ENCODE data around the gene XKR7.

XKR7 gene

DNA sequence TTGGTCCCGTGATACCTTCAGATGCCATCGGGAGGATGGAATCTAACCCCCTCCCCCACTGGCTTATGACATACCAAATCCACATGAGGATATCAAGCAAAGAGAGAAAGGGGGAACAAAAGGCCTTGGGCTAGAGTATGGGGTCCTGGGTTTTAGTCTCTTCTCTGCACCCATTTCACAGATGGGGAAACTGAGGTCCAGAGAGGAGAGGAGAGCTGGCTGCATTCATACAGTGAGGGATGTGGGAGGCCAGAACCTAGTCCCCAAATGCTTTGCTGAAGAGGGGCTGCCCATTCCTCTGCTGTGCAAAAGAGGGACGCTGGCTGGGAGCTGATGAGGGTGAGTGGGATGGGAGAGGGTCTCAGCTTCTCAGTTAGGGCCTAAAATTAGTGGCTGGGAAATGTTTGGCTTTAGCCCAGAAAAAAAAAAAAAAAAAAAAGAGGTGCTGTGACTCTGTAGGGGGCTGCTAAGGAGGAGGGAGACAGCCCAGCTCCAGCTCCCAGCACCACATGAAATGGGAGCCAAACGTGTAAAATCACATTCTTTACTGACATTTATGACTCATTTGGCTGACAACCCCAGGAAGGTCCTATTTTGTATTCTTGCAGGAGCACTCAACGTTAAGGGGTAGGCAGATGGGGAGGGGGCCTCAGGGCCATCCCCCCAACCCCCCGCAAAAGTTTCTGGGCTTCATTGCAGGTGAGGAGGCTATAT lies 11.9 kb downstream of the XKR7 start:
- no peak for DNase-seq (ENCODE audit: low read depth)

DNA sequence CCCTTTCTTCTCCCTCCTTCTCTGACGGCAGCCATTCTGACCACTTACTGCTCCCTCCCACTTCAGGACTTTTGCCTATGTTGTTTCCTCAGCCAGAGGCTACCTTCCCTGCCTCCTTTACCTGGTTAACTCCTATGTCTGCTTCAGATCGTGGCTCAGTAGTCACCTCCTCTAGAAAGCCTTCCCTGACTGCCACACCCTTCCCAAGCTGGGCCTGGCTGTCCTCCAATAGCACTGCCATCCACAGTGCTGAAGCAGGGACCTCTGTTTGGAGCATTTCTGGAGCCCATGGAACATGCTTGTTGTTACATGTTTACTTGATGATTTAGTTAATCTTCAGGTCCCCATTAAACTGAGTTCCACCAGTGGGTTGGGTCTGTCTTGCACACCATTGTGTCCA lies 13.8 kb downstream of the XKR7 start:
- DNase-seq (ENCODE audit: low read depth), result no peak

DNA sequence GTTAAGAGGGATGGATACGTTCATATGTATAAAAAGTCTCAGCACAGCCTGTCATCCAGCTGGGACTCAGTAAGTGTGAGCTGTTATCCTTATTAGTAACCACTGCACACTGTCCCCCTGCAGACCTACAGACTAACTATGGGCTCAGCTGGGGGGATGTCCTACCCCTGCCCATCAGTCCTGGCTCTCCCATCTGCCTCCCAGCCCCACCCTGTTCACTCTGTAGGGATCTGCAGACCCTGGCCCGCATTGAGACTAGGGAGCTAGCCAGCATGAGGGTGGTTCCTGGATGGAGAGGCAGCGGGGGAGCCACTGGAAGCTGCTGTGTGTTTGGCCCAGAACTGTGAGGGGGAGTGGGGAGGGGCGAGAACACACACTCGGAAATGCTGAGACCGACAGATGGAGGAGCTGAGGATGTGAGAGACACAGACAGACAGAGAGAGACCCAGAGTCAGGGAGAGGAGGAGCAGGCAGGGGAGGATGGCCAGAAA lies 17.1 kb downstream of the XKR7 start:
- DNase-seq (ENCODE audit: low read depth), result no peak

DNA sequence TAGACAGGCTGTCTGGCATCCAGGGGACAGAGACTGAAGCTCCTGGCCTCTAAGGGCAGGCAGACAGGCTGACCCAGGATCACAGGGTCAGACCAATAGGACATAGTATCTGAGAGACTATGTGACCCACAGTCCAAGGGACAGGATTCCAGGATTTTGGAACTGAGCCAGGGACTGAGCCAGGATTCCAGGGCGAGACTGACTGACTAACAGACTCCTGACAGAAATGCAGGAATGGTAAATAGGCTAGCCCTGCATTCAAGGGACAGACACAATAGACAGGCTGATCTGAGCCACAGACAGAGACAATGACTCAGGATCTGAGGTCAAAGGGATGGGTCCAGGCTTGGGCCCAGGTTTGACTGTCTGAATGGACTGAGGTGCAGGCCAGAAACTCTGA lies 19.8 kb downstream of the XKR7 start:
- no peak for DNase-seq (ENCODE audit: low read depth)

DNA sequence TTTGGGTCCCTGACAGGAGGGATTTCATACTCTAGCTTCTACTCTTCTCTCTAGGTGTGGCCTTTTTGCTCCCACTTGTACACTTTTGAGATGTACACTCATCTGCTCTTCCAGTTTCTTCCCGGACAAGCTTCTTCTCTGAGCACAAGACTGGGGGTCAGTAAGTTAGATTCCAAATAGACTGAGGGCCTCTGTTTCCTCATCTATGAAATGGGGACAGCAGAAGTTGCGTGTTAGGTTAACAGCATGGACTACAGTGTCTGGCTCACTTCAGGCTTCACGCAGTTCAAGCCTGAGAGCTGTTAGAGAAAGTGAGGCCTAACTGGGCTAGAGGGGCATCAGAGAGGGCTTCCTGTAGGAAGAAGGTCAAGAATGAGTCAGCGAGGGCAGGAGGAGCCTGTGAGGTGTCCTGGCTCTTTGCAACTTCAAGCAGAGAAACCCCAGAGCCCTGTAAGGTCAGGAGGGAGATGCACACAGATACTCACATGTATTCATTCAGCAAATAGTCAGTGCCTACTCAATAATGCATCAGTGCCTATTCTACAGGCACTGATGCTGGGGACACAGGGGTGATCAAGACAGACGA lies 20.6 kb downstream of the XKR7 start:
- DNase-seq (ENCODE audit: low read depth), result no peak

DNA sequence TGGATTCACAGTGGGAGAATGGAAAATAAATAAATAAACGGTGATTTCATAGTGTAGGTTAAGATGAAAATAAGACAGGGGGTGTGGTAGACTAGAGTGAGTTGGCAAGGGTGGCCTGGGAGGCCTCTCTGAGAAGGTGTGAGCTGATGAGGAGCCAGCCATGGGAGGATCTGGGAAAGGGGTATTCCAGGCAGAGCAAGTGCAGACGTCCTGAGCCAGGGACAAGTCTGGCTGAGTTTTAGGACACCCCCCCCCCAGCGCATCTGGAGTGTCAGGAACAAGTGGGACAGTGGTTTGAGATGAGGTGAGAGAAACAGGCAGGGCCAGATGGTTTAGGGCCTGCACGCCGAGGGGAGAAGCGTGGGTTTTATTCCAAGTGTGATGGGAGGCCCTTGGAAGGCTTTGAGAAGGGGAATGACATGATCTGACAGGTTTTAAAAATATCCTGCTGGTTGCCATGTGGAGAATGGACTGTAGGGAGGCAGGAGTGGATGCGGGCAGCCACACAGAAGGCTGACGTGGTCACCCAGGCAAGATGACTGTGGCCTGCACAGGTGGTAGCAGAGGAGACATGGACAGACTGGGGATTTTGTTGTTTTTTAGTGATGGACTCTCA lies 21.2 kb downstream of the XKR7 start:
- no peak for DNase-seq (ENCODE audit: low read depth)

DNA sequence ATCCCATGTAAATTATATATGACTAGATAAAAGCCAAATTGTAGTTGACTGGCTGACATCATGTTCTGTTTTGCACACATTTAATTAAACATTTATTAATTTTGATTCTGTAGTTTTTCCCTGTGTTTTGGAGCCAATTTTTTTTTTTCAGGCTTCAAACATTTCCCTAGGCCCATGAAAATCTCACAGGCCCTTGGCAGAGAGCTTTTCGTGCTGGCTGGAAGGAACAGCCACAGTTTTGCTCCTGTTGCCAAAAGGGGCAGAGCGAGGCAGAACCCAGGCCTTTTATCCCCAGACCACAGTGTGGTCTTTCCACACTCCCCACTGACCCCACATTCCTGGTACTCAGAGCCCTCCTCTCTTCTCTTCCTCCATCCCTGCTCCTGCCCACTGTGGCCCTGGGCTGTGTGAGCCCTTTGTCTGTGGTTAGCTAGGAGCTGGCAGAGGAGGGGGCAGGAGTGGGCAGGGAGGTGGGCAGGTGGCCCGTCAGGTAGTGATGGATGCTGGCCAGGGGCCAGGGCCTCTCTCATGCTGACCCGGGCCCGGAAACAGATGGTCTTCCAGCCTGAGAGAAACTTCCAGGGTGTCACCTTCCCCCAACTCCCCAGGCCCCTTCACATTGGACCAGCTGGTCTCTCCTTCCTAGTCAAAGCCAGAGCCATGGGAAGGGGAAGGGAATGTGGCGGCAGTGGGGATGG lies 22.8 kb downstream of the XKR7 start:
- no peak for DNase-seq (ENCODE audit: low read depth)

DNA sequence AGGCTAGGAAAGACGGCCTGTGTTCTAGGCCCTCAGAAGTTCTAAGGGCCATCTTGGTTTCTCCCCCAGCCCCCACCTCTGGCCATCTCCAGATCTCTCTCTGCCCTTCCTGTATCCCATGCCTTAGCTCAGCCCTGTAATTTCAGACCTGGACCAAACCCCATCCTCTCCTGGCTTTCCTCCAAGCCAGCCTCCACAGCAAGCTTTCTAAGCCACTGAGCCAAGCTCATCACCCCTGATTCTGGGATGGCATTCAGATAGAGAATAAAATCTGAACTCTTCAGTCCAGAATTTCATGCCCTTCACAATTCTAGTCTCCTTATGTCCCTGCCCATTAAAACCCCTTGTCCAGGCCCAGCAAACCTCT lies 23.4 kb downstream of the XKR7 start:
- DNase-seq (ENCODE audit: low read depth), result no peak

DNA sequence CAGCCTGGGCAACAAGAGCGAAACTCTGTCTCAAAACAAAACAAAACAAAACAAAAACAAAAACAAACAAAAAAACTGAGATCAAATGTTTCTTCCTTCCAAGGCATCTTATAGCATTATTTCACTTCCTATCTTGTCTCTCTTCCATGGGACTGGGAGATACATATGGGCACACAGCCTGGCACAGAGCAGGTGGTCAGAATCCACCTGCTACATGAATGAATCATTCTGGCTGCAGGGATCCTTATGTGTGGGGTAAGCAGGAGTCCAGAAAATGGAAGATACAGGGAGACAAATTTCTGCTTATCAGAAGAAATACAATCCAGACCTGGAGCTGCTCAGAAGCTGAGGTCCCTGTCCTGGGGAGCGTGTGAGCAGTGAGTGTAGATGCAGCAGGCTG lies 24.1 kb downstream of the XKR7 start:
- DNase-seq (ENCODE audit: low read depth), result no peak

DNA sequence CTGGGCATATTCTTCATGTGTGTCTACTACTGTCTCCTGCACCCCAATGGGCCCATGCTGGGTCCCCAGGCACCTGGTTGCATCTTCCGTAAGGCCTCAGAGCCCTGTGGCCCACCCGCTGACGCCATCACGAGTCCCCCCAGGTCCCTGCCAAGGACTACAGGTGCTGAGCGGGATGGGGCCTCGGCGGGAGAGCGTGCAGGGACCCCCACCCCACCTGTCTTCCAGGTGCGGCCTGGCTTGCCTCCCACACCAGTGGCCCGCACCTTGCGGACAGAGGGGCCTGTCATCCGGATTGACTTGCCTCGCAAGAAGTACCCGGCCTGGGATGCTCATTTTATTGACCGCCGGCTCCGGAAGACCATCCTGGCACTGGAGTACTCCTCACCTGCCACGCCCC lies 29.0 kb downstream of the XKR7 start:
- DNase-seq (ENCODE audit: low read depth), result no peak

- DNase-seq (ENCODE audit: low read depth), result no peak
These were observed 30.3 kb downstream of the XKR7 start for GRCh38 chr20:31998246-31998645.

DNA sequence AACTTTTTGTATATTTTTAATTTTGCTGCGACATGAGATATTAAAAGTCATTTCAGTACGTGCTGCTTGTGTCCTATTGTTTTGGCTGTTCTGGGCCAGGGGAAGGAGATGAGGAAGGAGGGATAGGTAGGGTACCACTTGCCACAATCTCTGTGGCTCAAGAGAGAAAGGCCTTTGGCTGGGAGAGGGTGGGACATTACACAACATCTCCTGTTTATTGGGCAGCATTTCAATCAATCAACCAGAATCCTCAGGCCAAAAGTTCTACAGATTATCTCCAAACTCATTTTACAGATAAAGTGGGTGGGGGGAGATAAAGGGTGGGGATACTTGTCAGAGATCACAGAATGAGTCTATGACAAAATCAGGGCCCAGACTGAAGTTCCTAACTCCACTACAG lies 35.4 kb downstream of the XKR7 start:
- no peak for DNase-seq (ENCODE audit: low read depth)

DNA sequence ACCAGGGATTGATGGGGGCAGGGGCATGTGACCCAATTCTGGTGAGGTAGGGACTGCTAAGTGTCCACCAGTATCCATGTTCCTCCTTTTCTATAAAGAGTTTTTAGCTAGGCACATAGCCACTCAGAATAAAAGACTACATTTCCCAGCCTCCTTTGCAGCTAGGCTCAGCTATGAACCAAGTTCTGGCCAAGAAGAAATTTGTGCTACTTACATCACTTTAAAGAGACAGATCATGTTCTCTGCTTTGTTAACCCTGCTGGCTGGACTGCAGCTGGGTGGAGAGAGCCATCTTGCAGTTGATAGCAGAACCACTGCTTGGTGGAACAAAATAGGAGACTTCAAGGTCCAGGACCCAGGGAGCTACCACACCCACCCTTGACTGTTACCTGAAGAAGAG lies 37.0 kb downstream of the XKR7 start:
- no peak for DNase-seq (ENCODE audit: low read depth)

DNA sequence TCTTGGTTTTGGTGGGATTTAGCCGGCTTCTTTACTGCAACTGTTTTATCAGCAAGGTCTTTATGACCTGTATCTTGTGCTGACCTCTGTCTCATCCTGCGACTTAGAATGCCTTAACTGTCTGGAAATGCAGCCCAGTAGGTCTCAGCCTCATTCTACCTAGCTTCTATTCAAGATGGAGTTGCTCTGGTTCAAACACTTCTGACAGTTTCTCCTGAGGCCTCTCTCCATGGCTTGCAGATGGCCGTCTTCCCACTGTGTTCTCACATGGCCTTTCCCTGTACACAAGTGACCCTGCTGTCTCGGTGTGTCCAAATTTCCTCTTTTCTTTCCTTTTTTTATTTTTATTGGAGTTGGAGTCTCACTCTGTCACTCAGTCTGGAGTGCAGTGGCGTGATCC lies 38.1 kb downstream of the XKR7 start:
- DNase-seq (ENCODE audit: low read depth), result no peak

DNA sequence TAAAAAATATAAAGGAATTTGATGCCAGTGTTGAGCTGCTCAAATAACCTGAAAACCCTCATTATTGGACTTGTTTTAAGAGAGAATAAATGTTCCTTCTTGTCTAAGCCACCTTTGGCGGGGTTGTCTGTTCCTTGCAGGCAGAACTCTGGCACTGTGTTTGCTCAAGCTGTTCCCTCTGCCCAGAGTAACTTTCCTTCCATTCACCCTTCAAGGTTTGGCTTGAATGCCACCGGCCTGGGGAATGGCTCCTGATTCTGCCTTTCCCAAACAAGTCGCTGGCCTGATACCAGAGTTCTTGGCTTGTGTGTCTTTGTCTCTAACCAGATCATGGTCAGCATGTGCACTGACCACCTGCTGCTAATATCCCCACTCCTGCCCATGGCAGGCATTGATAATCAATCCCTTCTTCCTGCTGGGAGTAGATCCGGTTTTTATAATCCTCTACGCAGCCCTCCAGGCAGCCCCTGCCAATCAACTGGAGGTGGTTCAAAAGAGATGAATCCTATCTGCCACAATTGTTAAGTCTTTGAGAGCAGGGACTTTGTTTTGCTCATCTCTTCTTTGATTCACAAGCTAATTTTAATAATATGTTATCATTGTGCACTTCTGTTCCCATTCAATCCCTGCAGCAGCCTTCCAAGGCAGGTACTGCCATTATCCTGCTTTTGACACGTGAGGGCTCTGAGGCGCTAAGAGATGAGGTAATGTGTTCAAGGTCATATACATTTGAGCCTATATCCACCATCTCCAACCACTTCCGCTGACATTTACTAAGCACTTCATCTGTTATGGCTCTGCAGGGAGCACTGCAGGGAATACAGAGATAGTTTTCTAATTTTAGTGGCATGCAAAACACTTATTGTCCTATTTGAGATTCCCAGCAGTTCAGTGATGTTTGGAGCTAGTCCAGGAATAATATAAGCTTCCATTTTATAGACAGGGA lies 39.2 kb downstream of the XKR7 start:
- no peak for DNase-seq (ENCODE audit: low read depth)

DNA sequence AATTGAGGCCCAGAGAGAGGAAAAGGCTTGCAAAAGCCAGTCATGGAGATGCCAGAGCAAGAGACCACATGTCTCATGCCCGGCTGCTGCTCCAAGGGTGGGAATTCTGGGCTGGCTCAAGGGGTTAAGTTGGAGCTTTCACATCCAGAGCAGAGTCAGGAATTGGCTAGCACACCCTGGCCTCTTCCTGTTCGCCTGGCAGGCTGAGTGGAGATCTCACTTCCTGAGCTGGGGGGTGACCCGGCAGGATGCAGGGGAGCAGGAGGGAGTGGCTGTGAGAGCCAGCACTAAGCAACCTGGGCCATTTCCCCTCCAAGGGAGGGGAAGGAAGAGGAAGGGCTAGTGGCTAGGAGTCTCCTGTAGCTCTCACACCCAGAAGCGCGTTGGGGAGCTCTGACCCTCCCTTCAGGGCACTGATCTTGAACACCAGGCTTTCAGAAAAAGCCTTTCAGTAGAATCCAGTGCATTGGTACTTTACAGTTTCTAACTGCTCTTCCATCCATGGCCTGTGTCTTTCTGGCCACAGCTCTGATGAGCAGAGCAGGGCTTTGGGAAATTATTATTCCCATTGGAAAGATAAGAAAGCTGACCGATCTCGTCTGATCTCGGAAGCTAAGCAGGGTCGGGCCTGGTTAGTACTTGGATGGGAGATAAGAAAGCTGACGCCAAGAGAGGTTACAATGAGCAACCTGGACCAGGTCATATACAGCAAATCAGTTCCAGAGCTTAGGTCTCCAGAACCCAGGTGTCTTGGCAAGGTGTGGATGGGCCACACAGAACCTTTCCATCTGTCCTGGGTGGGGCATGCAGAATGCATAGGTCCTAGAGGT lies 40.1 kb downstream of the XKR7 start:
- DNase-seq (ENCODE audit: low read depth), result no peak

DNA sequence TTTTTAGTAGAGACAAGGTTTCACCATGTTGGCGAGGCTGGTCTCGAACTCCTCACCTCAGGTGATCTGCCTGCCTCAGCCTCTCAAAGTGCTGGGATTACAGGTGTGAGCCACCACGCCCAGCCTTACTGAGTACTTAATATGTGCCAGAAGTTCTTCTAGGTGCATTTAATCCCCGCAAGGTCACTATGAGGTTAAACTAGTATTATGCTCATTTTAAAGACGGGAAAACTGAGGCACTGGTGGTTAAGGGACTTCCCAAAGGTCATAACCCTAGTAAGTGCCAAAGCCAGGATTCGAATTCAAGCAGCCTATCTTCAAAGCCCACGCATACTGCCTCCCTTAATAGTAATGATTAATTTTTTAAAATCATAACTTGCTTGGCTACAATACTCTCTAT lies 41.6 kb downstream of the XKR7 start:
- DNase-seq (ENCODE audit: low read depth), result no peak

DNA sequence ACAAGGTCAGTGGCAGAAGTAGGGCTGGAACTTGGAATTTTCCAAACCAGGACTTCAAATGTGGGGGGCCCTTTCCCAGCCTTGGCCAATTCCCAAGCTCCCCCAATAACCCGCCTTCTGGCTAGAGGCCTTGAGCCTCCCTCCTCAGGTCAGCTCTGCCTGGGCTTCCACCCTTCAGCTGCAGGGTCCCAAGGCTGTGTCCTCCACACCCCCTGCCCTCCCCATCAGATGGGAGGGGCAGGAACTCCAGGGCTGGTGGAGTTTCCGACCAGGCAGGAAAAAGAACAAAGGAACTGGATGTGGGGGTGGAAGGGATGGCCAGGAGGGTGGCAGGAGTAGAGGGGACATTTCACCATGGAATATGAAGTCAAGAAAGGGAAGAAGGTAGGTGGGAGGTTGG lies 42.1 kb downstream of the XKR7 start, which contains the start of gene CCM2L:
Gene CCM2L, plus strand, starts transcription at position 338 of the 400 bp plus-strand sequence. Its CDS starts 17 bp downstream, at position 355.
- no peak for DNase-seq (ENCODE audit: low read depth)

- no peak for DNase-seq (ENCODE audit: low read depth)
These were observed 42.7 kb downstream of the XKR7 start for GRCh38 chr20:32010666-32011065.

DNA sequence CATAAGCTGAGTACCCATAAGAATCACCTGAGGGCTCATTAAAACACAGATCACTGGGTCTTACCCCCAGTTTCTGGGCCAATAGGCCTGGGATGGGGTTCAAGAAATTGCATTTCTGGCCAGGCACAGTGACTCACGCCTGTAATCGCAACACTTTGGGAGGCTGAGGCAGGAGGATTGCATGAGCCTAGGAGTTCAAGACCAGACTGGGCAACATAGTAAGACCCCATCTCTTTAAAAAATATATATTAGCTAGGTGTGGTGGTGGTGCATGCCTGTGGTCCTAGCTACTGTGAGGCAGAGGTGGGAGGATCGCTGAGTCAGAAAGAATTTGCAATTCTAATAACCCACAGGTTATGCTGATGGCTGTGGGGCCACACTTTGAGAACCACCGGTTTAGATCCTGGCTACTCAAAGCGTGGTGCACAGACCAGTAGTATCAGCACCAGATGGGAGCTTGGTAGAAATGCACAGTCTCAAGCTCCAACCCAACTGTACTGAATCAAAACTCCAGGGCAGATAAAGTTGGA lies 44.3 kb downstream of the XKR7 start:
- no peak for DNase-seq (ENCODE audit: low read depth)

- DNase-seq (ENCODE audit: low read depth), result no peak
These were observed 45.4 kb downstream of the XKR7 start for GRCh38 chr20:32013326-32013725.
